Activated CD4-positive, alpha-beta T cell treated with anti-CD3 and anti-CD28 coated beads, Interleukin-2, amount 50 U/mL, for 4 hours (primary cell): ENCODE data around the gene PDE11A.

Experiments used
- DNase-seq, 2 experiments: peaks; one replicate each; pipeline ENCODE4 v3.0.0-alpha.2; 2020

Gene PDE11A

DNA sequence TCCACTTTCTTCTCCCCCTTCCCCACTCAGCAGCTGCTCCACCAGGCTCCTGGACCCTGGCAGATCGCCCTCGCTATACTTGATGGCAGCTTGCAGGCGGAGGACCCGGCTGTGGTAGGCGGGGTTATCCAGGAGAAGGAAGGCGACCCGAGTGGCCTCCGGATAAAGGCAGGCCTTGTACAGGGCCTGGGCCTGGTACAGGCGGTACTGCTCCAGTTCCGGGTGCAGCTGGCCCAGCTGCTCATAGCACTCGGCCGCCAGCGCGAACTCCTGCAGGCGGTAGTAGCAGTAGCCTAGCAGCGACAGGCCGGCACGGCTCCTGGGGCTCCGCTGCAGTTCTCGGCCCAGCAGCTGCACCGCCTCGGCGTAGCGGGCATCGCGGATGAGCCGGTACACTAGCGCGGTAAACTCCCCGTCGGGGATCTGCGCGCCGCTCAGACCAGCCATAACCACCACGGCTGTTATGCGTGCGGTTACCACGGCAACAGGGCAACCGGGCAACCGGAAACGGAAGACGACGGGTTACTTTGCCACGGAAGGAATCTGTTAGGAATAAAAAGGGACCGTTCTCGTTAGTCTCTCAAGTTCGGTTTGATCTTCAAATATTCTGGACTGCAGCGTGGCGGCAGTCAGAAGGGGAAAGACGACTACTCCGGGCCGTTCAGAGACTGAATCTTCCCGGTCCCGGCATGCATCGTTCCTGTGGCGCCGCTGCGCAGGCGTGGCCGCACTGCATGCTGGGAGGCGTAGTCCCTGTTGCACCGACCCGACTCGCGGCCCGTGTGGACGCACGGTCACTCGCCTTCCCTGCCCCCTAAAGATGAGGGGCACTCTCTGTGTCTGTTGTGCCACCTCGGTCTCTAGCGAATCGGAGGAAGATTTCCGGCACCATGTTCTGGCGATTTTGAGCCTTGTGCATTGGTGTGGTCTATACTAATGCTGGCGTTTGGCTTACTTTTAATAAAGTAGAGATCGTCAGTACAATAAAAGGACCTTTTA lies 454.0 kb downstream of the PDE11A start:
- peak; percentile 79 to 84 for DNase-seq

DNA sequence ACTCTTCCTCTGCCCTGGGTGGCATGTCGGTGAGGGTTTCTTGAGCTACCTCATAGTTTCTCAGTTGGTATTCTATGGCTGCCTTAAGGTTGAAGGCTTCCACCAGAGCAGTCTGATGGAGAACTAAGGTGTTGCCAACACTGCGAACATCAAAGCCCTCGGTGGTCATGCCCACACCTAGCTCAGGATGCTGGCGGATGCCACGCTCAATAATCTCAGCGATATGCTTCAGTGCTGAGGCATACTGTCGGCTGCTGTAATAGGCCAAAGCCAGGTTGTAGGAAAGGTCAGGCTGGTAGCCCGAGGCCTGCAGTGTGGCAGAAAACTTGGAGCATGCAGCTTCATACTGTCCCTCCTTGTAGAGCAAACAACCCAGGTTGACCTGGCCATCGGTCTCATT lies 454.7 kb downstream of the PDE11A start:
- DNase-seq = no peak

DNA sequence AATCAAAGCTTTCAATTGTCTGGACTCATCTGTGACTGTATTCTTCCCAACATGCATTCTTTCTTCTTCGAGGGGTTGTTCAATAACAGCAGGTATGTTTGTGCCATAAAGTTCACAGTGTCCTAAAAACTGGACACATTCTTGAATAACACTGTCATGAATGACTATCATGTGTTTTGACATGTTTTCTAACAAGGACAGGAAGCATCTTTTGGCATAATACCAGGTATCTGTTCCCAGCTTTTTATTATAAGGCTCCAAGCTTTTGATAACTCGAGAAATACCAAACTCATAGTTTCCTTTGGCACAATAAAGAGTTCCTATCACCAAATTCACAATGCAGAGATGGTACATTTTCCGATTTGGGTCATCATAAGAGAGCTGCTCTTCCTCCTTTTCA lies 455.8 kb downstream of the PDE11A start:
- DNase-seq = no peak

DNA sequence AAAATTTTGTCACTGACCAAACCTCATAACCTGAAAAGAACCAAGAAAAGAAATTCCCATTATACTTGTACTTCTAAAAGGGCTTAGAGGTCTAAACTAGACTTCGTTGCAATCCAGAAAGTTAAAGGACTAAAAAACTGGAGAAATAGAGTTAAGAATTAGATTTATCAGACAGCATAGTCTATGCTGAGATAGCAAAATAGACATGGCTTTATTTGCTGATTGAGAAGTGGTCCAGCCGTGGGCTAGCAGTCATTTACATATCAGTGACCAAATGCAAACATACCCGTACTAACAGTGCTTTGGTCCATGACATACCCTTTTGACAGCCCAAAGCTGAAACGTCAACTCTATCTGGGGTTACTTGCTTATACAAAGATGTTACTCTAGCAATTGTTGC lies 456.5 kb downstream of the PDE11A start:
- DNase-seq = no peak

DNA sequence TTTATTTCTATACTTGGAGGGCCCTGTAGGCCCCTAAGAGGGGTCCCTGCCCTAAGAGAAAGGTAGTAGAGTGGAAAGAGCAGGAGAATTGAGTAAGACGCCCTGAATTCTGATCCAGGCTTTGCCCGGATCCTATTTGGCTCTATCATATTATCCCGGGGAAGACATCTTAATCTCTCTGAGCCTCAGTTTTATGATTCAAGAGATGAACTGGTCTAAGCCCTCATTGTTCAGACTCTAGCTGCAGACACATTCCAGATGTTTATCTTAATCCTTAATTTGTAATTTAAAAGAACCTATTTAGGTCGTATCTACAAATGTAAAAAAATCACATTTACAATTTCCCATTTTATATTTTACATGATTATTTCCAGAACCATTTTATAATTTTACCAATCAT lies 459.9 kb downstream of the PDE11A start:
- no peak for DNase-seq

DNA sequence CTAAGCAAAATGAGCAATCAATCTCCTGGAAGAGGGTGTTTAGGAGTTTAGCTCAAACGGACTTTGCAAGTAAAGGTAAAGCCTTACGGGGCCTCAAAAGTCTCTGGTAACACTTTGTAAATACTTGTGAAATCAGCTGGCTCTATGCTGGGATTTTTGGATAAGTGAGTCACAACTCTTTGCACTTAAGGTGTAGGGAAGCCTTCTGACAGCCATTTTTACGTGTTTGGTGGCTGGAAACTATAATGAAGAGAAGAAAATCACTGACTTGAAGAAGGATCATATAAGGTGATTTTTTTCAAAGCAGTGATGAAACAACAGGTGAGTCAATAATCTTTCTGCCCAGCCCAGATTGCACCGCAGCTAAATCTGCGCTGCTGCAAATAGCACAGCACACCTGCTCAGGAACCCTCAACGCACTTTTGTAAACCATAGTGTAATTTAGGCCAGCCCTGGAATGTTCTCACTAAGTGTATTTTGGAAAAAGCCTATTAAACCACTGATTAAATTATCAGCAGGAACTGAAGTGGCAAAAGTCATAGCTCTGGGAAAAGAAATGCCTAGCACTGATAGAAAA lies 461.2 kb downstream of the PDE11A start:
- no peak for DNase-seq

DNA sequence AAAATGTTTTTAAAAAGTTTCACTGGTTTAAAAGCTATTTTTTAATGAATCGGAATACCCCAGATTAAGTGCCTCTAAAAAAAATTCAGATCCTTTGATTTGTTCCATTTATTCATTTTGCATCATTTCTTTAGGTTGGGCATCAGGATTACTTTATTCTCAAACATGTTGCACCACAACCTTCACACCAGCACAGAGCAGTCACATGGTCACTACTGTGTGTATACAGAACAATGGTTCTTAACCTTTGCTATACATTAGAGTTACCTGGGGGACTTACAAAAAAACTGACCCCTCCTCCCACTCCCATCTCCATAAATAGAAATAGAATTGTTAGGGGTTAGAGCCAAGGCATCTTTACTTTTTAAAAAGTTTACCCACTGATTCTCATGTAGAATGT lies 461.8 kb downstream of the PDE11A start:
- no peak for DNase-seq

DNA sequence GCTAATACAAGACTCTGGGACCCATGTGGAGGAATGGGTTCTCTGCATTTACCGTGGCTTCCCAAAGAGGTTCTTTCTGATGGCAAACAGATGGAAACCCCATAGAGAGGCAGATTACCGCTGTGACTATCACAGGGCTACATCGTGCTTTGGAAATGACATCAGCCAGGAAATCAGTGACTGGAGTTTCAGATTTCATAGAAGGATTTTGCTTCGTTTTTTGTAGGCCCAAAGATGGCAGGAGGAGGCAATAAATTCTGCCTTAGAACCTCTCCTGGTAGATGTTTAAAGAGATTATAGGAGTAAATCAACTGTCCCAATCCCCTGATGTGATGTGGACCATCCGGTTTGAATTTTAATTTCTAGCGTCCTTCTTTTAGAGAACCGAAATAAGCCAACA lies 465.9 kb downstream of the PDE11A start:
- no peak for DNase-seq

DNA sequence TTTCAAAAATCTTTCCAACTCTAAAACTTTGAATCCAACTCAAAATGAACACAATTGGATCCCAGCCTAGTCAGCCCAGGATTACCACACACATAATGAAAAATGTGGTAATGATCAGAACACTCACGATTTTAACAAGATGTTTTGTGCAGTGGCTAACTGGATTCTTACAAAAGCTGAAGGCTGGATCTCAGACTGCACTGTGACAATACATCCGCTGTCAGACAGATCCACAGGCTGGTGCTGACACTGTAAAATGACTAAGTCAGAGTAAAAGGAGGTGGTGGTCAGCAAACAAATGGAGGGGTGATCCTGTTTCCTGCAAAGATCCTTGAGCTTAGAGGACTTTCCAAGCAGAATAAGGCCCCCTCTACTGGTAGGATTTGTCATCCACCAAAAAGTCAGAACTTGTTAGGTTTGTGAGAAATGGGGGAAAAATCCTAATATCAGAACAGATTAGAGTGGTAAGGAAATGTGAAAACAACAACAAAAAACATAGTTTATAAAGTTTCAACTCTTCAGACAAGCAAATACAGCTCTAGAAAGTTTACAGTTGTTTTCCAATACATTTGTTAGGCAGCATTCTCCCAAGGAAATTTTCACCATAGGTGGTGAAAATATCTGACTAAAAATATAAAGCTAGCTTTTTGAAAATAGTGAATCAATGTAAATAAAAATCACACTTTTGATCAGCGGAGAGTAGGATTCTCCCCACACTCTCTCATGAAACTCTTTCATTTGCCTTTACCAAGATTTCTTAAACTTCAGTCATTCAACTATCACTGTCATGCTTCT lies 468.1 kb downstream of the PDE11A start:
- DNase-seq = no peak

DNA sequence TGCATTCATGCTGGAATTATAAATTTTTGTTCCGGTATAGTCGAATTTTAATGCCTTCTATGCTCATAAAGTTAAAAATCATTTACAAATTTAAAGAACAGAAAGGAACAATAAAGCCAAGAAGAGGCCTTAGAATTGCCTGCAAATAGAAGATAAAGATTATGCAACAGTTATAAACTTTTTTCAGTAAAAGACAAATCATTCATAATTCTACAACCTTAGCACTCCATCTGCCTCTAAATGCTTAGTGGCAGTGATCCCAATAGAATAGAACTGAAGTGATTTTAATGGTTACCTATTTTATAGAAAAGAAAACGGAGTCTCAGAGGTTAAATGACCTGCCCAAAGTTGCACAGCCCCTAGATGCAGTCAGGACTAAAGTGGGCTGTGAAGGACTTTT lies 468.8 kb downstream of the PDE11A start:
- no peak for DNase-seq

DNA sequence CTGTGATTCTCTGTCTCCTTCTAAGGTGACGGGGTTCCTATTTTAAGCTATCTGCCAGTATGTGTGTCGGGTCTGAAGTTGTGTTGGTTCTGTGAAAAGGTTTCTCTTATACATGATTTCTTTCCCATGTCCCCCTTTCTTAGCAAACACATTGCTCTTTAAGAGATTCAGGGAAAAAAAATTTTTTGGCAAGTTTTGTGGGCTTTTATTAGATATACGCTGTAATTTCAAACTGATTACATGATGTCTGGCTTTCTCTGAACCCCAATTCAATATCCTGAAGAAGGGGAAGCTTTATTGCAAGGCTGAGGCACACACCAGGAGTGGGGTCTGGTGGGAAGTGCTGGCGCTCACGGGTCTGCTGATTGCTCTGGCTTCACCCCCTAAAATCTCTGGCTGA lies 469.4 kb downstream of the PDE11A start:
- DNase-seq = no peak

DNA sequence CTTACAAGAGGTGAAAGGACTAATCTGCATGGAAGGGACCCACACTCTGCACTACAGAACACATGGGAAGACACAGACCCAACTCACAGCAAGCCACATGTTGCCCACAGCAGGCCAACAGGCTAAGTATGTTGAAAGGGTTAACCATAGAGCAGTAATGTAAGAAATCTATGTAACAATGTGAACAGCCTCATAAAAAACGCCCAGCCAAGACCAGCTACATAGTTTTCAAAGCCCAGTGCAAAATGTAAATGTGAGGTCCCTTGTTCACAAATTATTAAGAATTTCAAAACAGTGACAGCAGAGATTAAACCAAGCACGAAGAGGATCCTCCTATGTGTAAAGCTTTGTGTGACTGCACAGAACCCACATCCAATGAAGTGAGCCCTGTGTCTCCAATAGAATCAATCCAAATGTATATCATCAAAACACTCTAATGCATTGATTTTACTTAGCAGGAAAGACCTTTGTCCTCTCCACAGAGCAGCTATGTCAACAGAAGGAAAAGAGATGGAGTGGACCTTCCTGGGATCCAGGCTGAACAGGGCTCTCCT lies 469.9 kb downstream of the PDE11A start:
- DNase-seq = no peak

DNA sequence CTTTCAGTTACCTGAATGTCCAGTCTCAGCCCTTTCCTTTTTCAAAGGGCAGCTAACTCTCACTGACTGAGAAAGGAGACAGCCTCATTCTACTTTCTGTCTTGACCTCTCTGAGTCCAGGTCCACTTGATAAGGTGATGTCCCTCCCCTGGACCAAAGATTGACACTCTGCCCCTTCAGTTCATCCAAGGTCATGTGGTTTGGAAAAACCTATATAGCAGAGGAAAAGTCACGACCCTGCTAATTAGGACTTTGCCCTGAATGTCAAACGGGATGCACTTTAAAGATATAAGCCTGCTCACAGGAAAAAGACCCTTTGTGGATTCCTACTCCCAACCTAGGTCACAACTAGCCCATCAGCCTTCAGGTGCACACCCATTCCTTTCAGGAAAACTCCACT lies 471.7 kb downstream of the PDE11A start:
- no peak for DNase-seq

DNA sequence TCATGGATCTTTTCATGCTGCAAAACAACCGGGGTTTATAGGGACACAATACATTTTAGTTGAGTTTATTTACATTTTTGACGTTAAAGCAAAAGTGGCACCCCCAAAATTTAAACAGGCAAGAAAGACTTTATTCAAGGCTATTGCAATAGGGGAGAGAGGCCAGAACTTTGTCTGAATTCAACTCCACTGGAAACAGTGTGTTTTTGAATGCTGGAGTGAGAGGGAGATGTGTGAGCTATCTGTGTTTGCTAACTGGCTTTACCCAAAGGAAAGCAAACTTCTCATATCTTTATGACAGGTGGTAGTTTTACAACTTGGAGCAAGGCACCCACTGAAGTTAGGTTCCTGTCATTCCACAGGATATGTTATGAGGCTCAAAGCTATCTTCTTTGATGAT lies 472.6 kb downstream of the PDE11A start:
- DNase-seq = no peak

DNA sequence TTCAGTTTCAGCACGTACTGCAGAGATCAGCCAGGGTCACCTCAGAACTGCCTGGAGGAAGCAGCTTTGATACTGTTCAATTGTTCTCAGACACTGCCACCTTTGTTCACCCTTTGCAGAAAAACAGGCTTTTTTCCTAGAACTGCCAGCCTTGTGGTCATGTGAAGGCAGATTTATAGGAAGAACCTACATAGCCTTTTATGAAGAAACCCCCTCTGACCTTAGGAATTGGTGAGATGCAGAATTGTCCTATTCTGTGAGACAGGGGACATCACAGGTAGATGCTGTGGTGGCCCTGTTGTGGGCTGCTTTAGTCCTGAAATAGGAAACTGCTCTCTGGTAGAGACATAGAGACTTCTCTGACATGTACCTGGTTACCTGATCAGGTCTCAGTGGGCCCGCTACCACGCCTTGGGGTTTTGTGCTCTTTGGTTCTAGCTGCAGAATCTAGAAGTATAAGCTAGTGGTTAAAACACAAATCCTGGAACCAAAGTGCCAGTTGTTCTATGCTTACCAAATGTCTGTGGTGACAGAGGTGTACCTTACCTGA lies 473.4 kb downstream of the PDE11A start:
- DNase-seq = no peak

DNA sequence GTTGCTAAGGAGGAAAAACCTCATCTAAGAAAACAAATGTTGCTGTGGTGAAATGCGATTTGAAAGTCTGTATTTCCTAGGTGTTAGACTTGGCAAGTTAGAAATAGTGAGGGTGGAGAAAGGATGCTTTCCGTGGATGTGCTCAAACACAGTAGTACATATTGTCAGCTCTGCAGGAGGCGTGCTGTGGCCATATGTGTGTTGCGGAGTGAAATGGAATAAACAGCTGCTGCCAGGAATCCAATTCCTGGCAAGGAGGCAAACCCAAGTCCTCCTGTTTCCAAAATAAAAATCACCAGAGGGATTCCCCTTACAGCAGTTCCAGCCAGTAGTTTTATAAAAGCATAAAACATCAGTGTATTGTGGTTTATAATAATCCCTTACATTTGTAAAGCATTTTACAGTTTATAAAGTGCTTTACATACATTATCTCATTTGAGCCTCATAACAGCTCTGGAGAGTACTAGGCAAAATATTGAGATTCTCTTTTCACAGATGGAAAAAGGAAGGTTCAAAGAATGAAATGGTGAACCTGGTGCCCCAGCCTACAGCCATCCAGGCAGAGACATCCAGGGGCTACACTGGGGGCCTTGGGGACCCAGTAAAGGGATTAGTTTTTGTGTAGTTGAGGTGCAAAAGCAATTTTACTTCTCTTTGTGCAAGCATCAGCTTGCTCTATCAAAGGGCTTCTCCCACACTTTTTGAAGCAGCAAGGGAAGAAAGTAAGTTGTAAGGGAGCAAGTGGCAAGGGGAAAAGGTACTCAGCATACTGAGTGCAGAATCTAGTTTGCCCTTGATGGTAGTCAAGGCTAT lies 474.0 kb downstream of the PDE11A start:
- DNase-seq = no peak

DNA sequence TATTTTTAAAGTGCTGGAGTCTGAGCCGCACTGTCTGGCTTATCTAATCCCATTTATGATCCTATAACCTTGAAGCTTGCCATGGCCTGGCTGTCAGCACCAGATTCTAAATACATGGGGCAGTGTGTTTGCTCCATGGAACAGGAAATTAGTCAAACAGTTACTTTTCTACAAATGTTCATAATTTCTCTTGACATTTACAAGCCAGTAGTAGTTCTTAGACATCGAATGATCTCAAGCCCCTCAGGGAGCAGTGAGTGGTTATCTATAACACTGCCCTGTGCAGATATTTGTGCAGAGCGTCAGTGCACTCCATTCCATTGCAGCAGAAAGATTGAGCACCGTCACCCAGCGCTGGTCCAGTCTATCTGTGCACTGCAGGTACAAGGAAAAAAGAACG lies 474.8 kb downstream of the PDE11A start:
- DNase-seq = no peak

DNA sequence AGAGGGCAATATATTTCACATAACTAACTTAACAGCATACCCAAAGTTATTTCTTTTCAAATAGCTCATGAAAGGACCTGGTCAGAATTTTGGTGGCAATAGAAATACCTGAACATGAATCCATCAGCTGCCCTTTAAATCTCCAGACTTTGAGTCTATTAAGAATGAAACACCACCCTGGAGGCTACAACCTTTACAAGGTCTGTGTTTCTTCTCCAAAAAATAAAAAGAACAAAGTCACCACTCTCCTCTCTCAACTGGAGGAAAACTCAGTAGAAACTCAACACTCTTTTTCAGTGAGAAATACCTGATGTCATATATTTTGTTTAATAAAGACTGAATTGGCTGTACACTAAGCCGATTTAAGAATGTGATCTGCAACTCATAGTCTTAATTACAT lies 475.7 kb downstream of the PDE11A start:
- no peak for DNase-seq

DNA sequence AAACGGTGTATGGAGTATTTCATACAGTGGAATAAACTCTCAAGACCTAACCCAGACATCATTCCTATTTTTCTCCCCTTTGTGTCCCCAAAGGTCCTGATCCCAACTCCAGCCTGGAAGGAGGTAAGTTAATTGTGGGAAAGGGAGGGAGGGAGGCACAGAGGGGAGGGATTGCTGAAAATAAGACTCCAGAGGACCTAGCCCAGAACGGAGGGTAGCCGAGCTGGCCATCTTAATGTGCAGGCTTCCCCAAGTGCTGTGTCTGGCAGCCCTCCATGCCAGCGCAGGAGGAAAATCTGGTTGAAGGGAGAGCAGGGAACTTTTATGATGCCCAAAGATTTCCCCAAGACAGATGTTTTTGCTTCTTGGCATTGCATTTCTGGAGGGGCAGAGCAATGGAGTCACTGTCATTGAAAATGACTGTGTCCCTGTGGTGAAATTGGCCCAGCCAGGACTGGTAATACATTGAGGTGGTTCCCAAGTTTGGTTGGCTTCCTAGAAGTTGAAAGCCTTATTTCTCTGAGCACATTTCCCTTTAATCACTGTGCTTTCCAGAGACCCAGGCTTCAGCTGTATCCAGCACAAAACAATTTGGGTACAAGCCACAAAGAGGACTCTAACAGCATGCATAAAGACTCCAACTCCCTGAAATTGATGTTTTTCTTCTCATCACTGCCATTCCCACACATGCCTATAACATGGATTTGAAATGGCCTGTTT lies 477.3 kb downstream of the PDE11A start:
- DNase-seq = no peak

DNA sequence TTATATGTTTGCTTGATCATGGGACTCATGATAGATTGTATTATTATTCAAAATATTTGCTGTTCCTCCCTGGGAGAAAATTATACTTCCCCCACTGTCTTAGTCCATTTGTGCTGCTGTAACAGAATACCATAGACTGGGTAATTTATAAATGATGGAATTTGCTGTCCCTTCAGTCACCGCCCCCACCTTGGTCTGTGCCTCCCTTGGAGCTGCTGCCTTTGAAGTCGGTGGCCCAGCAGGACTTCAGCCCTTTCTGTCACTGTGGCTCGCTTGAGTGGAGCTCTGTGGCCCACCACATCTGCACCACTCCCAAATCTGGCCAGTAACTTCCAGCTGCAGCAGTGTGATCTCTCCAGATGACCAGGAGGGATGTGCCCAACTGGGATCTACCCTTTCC lies 479.2 kb downstream of the PDE11A start:
- DNase-seq = no peak

DNA sequence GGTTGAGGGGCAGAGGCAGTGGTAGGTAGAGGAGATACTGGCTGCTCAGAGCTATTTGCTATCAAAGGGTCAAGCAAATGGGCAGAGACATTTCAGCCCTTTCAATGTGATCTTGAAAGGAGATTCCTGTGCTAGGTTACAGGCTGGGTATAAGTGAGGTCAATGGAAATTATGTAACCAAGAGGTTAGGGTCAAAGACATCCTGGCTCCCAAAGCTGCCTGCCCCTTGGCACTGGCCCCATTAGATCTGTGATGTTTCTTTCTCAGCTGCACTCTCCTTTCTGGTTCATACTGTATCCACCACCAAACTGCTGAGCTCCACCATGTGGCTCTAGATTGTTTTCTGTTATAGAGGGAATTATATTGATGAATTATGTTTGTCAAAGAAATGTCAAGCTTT lies 479.6 kb downstream of the PDE11A start:
- no peak for DNase-seq

DNA sequence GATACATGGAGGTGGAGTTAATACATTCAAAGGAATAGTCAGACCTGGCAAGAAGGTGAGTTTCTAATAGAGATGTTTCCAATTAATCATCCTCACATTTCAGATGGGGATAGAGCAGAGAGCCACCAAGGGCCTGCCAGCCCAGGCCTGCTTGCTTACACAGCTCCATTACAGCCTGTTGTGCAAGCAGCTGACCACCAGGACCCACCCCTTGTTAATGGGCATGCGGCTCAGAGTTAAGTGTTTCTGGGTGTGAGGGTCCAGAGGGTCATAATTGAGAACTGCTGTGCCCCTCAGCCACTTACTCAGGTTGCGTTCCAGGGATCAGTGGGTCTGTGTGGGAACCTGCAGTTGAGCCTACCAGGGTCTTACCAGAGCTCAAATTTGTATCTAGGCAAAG lies 480.2 kb downstream of the PDE11A start:
- DNase-seq = no peak
